Nephron (organoid): ENCODE data around the gene IRF4.
"Not testable (repeated sequence)": the region's sequence is repeated elsewhere in the genome, so short reads cannot be mapped to it uniquely, and the experiment has no call there.

Source experiments
- H3K27ac Mint-ChIP-seq, 3 experiments: 2 replicates each; pipeline ENCODE4 v1.8.0; 2020; ENCODE audit warnings: mixed read lengths in 3 of 3, mild to moderate bottlenecking in 2 of 3, moderate library complexity in 1 of 3
- H3K27me3 Mint-ChIP-seq: 2 replicates; pipeline ENCODE4 v1.8.0; 2021; ENCODE audit warnings: low read depth, mild to moderate bottlenecking, moderate library complexity, mixed read lengths
- H3K36me3 Mint-ChIP-seq: 2 replicates; pipeline ENCODE4 v1.8.0; 2020; ENCODE audit warnings: low read depth, mixed read lengths
- H3K4me1 Mint-ChIP-seq: 2 replicates; pipeline ENCODE4 v1.8.0; 2020; ENCODE audit warnings: mixed read lengths
- H3K4me3 Mint-ChIP-seq, 3 experiments: 2 replicates each; pipeline ENCODE4 v1.8.0; 2020; ENCODE audit warnings: mild to moderate bottlenecking in 3 of 3, mixed read lengths in 3 of 3, moderate library complexity in 2 of 3
- H3K9me3 Mint-ChIP-seq: 2 replicates; pipeline ENCODE4 v1.8.0; 2020; ENCODE audit warnings: mixed read lengths
- TF ChIP-seq, protein P1 (sequence below), 3 experiments: fragments of 200-600 bp; sonication (generic); IDR thresholded peaks; one replicate each; pipeline ENCODE4 v1.5.0; 2021; ENCODE audit warnings: antibody characterized with exemption in 3 of 3; ENCODE audit not compliant: unreplicated experiment in 3 of 3

The IRF4 gene

GRCh38 chr6:366389-367297 lies 24.9 kb upstream of the IRF4 start:
- Mint-ChIP-seq H3K27me3 (peaks cover 17% of the 10 kb centered on the region), H3K9me3 (peaks cover 51% of the 10 kb centered on the region), H3K4me1 (peaks cover 48% of the 10 kb centered on the region), H3K4me3 (peak overlapping the region in 1 of 3 experiments; percentile 4), H3K27ac (peak overlapping the region in 2 of 3 experiments; percentile 8 to 77), H3K36me3 (no peaks in the 10 kb centered on the region)
- TF ChIP-seq, protein P1, sequence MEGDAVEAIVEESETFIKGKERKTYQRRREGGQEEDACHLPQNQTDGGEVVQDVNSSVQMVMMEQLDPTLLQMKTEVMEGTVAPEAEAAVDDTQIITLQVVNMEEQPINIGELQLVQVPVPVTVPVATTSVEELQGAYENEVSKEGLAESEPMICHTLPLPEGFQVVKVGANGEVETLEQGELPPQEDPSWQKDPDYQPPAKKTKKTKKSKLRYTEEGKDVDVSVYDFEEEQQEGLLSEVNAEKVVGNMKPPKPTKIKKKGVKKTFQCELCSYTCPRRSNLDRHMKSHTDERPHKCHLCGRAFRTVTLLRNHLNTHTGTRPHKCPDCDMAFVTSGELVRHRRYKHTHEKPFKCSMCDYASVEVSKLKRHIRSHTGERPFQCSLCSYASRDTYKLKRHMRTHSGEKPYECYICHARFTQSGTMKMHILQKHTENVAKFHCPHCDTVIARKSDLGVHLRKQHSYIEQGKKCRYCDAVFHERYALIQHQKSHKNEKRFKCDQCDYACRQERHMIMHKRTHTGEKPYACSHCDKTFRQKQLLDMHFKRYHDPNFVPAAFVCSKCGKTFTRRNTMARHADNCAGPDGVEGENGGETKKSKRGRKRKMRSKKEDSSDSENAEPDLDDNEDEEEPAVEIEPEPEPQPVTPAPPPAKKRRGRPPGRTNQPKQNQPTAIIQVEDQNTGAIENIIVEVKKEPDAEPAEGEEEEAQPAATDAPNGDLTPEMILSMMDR (IDR thresholded peaks at IDR 0.05; ENCODE audit: unreplicated experiment in 3 of 3): no peak

DNA sequence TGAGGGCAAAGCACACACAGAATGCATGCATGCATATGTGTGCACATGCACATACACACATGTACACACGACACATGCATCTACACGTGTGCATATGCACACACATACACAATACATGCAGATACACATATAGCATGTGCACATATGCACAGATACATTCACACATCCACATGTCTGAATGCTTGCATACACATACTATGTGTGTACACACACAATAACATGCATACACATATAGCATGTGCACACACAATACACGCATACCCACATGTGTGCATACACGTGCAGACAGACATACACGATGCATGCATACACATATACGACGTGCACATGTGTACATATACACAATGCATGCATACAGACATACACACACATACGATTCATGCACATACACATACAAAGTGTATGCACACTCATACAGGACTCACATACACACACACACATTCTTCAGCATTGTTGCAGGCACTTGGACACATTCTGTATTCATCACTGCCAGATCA lies 24.2 kb upstream of the IRF4 start:
- peaks cover 17% of the 10 kb centered on the region for H3K27me3 Mint-ChIP-seq
- peaks cover 46% of the 10 kb centered on the region for H3K9me3 Mint-ChIP-seq
- TF ChIP-seq, protein P1 (IDR thresholded peaks at IDR 0.05; ENCODE audit: unreplicated experiment in 3 of 3): no peak
- no peaks in the 10 kb centered on the region for H3K36me3 Mint-ChIP-seq
- H3K4me1 Mint-ChIP-seq: peaks cover 45% of the 10 kb centered on the region
- H3K27ac Mint-ChIP-seq: peak overlapping the region in 1 of 3 experiments; percentile 77
- no peak overlapping the region for H3K4me3 Mint-ChIP-seq

DNA sequence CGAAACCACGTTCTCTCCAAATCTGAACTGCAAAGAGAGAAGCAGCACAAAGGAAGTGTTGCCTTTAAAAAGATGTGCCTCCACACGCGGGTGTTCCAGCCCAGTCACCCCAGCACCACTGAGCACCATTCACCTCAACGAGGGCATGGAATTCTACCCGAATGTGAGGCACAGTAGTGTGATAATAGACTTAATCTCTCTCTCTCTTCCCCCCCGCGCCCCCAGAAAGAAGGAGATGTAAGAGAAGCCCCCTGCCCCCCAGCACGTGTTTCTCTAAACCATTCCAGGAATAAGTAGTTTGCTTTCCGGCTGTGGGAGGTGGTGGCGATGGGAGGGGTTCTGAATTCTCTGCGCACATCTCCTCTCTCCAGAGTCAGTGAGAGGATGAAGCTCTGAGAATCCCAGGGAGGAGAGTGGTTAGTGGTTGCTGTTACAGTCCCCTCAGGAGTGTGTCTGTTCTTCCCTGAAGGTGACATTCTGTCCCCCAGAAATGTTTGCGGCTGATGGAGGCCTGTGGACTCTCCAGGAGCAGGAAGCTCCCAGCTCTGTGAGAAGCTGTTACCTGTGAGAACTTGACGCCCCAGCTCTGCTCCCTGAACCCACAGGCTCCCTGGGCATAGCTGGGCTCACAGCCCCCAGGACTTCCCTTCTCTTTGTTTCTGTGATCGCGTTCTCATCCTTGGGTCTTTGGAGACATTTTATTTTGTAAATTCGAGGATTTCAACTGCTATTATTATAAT lies 23.5 kb upstream of the IRF4 start:
- TF ChIP-seq, protein P1 (IDR thresholded peaks at IDR 0.05; ENCODE audit: unreplicated experiment in 3 of 3): no peak
- no peaks in the 10 kb centered on the region for H3K36me3 Mint-ChIP-seq
- H3K4me1 Mint-ChIP-seq: peaks cover 45% of the 10 kb centered on the region
- peaks cover 21% of the 10 kb centered on the region for H3K27me3 Mint-ChIP-seq
- H3K9me3 Mint-ChIP-seq: peaks cover 44% of the 10 kb centered on the region
- H3K27ac Mint-ChIP-seq: no peak overlapping the region
- H3K4me3 Mint-ChIP-seq: no peak overlapping the region

DNA sequence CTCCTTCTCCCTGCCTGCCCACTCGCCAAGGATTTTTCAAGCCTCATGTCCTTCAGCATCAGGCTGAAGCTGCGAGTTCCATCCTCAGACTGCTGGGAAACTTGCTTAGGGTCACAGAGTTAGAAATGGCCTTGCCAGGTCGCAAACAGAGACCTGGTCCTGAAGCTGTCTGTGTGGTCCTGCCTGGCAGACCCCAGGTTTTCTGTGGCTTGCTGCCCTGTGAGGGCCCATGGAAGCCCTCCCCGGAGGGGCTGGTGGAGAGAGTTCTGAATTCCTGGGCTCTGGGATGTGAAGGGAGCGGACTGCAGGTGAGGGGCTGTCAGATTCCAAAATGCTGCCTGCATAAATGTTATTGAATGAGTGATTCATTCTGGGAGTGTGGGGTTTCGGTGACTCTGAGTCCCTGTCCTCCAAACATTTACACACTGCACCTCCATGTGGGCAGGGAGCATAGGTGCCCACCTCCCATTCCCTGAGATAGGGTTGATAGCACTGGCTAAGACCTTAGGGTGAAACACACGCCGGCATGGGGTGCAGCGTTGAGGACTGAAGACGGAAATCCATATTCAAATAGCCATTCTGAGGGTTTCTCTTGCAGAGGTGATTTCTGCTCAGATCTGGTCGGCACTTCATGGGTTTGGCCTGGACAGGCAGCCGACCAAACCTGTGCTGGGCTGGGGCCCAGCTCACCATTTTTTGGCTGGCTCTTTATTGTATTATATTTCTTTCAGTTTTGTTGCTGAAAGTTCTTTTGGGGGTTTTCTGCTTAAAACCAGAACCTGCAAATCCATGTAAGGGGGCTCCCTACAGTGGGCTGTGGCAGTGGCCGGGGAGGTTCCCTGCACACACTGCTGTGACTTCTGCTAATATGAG lies 21.8 kb upstream of the IRF4 start:
- Mint-ChIP-seq H3K4me1 (peaks cover 46% of the 10 kb centered on the region), H3K27ac (no peak overlapping the region), H3K4me3 (no peak overlapping the region), H3K36me3 (no peaks in the 10 kb centered on the region), H3K9me3 (peaks cover 39% of the 10 kb centered on the region), H3K27me3 (peaks cover 28% of the 10 kb centered on the region)
- TF ChIP-seq, protein P1 (IDR thresholded peaks at IDR 0.05; ENCODE audit: unreplicated experiment in 3 of 3): no peak

- peaks cover 44% of the 10 kb centered on the region for H3K4me1 Mint-ChIP-seq
- TF ChIP-seq, protein P1 (IDR thresholded peaks at IDR 0.05; ENCODE audit: unreplicated experiment in 3 of 3): no peak
- H3K27me3 Mint-ChIP-seq: peaks cover 27% of the 10 kb centered on the region
- no peaks in the 10 kb centered on the region for H3K36me3 Mint-ChIP-seq
- no peak overlapping the region for H3K27ac Mint-ChIP-seq
- H3K4me3 Mint-ChIP-seq: no peak overlapping the region
- H3K9me3 Mint-ChIP-seq: peaks cover 37% of the 10 kb centered on the region
Measured at GRCh38 chr6:370555-370954, 21.0 kb upstream of the IRF4 start.

DNA sequence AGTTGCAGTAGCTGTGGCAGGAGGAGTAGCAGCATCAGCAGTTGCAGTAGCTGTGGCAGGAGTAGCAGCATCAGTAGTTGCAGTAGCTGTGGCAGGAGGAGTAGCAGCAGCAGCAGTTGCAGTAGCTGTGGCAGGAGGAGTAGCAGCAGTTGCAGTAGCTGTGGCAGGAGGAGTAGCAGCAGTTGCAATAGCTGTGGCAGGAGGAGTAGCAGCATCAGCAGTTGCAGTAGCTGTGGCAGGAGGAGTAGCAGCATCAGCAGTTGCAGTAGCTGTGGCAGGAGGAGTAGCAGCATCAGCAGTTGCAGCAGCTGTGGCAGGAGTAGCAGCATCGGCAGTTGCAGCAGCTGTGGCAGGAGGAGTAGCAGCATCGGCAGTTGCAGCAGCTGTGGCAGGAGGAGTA lies 19.7 kb upstream of the IRF4 start:
- H3K4me1 Mint-ChIP-seq: peaks cover 33% of the 10 kb centered on the region
- H3K36me3 Mint-ChIP-seq, H3K4me3 Mint-ChIP-seq, H3K27ac Mint-ChIP-seq: not testable (repeated sequence)
- H3K27me3 Mint-ChIP-seq: peaks cover 25% of the 10 kb centered on the region
- peaks cover 40% of the 10 kb centered on the region for H3K9me3 Mint-ChIP-seq
